ENCODE measurements around the gene KIF25. TPM values are rescaled to one million over a fixed set of nuclear protein-coding genes. Genes with fewer than 3 reads are reported as not detected.

Gene KIF25
- total RNA-seq, 1 experiment from 2014 or later, result not detected

GRCh38 chr6:168050225-168050880 lies 52.9 kb downstream of the KIF25 start:
- DNase-seq (ENCODE audit: low read depth, low spot score), result no peak
- in situ Hi-C loops (cut with HindIII; ENCODE audit: low pct_unique_long_range_greater_than_20kb, low sequenced_read_pairs), result no loop called here

- in situ Hi-C loops (cut with HindIII; ENCODE audit: low pct_unique_long_range_greater_than_20kb, low sequenced_read_pairs), result no loop called here
- peak; percentile 19 for DNase-seq (ENCODE audit: low read depth, low spot score)
Observed at GRCh38 chr6:168050881-168051586, 53.6 kb downstream of the KIF25 start.

GRCh38 chr6:168051648-168052047 lies 54.2 kb downstream of the KIF25 start:
- DNase-seq (ENCODE audit: low read depth, low spot score), result no peak
- in situ Hi-C loops (cut with HindIII; ENCODE audit: low pct_unique_long_range_greater_than_20kb, low sequenced_read_pairs), result no loop called here

GRCh38 chr6:168052291-168052891 lies 54.9 kb downstream of the KIF25 start:
- in situ Hi-C loops (cut with HindIII; ENCODE audit: low pct_unique_long_range_greater_than_20kb, low sequenced_read_pairs), result no loop called here
- no peak for DNase-seq (ENCODE audit: low read depth, low spot score)

GRCh38 chr6:168053086-168053956 lies 55.9 kb downstream of the KIF25 start:
- in situ Hi-C loops (cut with HindIII; ENCODE audit: low pct_unique_long_range_greater_than_20kb, low sequenced_read_pairs), result no loop called here

GRCh38 chr6:168053957-168054471 lies 56.5 kb downstream of the KIF25 start:
- in situ Hi-C loops (cut with HindIII; ENCODE audit: low pct_unique_long_range_greater_than_20kb, low sequenced_read_pairs), result no loop called here
- no peak for DNase-seq (ENCODE audit: low read depth, low spot score)

More at GRCh38 chr6:168053086-168053956, 55.9 kb downstream of the KIF25 start:
- no peak for DNase-seq (ENCODE audit: low read depth, low spot score)

- DNase-seq (ENCODE audit: low read depth, low spot score), result no peak
- in situ Hi-C loops (cut with HindIII; ENCODE audit: low pct_unique_long_range_greater_than_20kb, low sequenced_read_pairs), result no loop called here
Observed at GRCh38 chr6:168054765-168055560, 57.5 kb downstream of the KIF25 start.

GRCh38 chr6:168055696-168056489 lies 58.4 kb downstream of the KIF25 start:
- in situ Hi-C loops (cut with HindIII; ENCODE audit: low pct_unique_long_range_greater_than_20kb, low sequenced_read_pairs), result no loop called here
- no peak for DNase-seq (ENCODE audit: low read depth, low spot score)

- in situ Hi-C loops (cut with HindIII; ENCODE audit: low pct_unique_long_range_greater_than_20kb, low sequenced_read_pairs), result no loop called here
Observed at GRCh38 chr6:168056892-168057527, 59.5 kb downstream of the KIF25 start.

GRCh38 chr6:168057836-168058235 lies 60.4 kb downstream of the KIF25 start:
- no peak for DNase-seq (ENCODE audit: low read depth, low spot score)
- in situ Hi-C loops (cut with HindIII; ENCODE audit: low pct_unique_long_range_greater_than_20kb, low sequenced_read_pairs), result no loop called here

More at GRCh38 chr6:168056892-168057527, 59.5 kb downstream of the KIF25 start:
- DNase-seq (ENCODE audit: low read depth, low spot score), result no peak

- in situ Hi-C loops (cut with HindIII; ENCODE audit: low pct_unique_long_range_greater_than_20kb, low sequenced_read_pairs), result no loop called here
Observed at GRCh38 chr6:168058691-168059551, 61.5 kb downstream of the KIF25 start.

GRCh38 chr6:168060521-168060931 lies 63.1 kb downstream of the KIF25 start:
- DNase-seq (ENCODE audit: low read depth, low spot score), result peak; percentile 57
- in situ Hi-C loops (cut with HindIII; ENCODE audit: low pct_unique_long_range_greater_than_20kb, low sequenced_read_pairs), result no loop called here

More at GRCh38 chr6:168058691-168059551, 61.5 kb downstream of the KIF25 start:
- no peak for DNase-seq (ENCODE audit: low read depth, low spot score)

GRCh38 chr6:168061269-168062210 lies 64.1 kb downstream of the KIF25 start:
- in situ Hi-C loops (cut with HindIII; ENCODE audit: low pct_unique_long_range_greater_than_20kb, low sequenced_read_pairs), result no loop called here
- no peak for DNase-seq (ENCODE audit: low read depth, low spot score)

Measured in SK-MEL-5 (cell line).